ENCODE measurements around the gene RNF217.

Gene RNF217

GRCh38 chr6:125111219-125111983 lies 149.2 kb downstream of the RNF217 start:
- no peak for TF ChIP-seq POLR2AphosphoS5 (IDR thresholded peaks at IDR 0.05; ENCODE audit: low read depth)
- TF ChIP-seq GABPA (IDR thresholded peaks at IDR 0.05; ENCODE audit: low read depth): no peak
- TF ChIP-seq REST (IDR thresholded peaks at IDR 0.05; ENCODE audit: insufficient replicate concordance, low read depth): no peak
- TF ChIP-seq CTCF (IDR thresholded peaks at IDR 0.05; ENCODE audit: insufficient read depth, low read length): no peak
- TF ChIP-seq SPI1 (IDR thresholded peaks at IDR 0.05; ENCODE audit: borderline replicate concordance, low read depth): no peak
- H3K4me3 ChIP-seq (replicated peaks; ENCODE audit: insufficient read depth, low read length): no peak overlapping the region
- DNase-seq (ENCODE audit: low read depth in 1 of 2, low spot score in 1 of 2): no peak
- H3K27ac ChIP-seq (replicated peaks): no peak overlapping the region
- H3K27me3 ChIP-seq (ENCODE audit: insufficient read depth, poor library complexity, severe bottlenecking): no peaks in the 10 kb centered on the region

GRCh38 chr6:125112934-125113333 lies 150.7 kb downstream of the RNF217 start:
- Histone ChIP-seq H3K27me3 (ENCODE audit: insufficient read depth, poor library complexity, severe bottlenecking) (no peaks in the 10 kb centered on the region), H3K27ac (replicated peaks) (no peak overlapping the region), H3K4me3 (replicated peaks; ENCODE audit: insufficient read depth, low read length) (no peak overlapping the region)
- no peak for DNase-seq (ENCODE audit: low read depth in 1 of 2, low spot score in 1 of 2)
- TF ChIP-seq POLR2AphosphoS5 (IDR thresholded peaks at IDR 0.05; ENCODE audit: low read depth) (no peak), REST (IDR thresholded peaks at IDR 0.05; ENCODE audit: insufficient replicate concordance, low read depth) (no peak), CTCF (IDR thresholded peaks at IDR 0.05; ENCODE audit: insufficient read depth, low read length) (no peak), SPI1 (IDR thresholded peaks at IDR 0.05; ENCODE audit: borderline replicate concordance, low read depth) (no peak), GABPA (IDR thresholded peaks at IDR 0.05; ENCODE audit: low read depth) (no peak)

- no peak overlapping the region for H3K27ac ChIP-seq (replicated peaks)
- no peaks in the 10 kb centered on the region for H3K27me3 ChIP-seq (ENCODE audit: insufficient read depth, poor library complexity, severe bottlenecking)
- no peak overlapping the region for H3K4me3 ChIP-seq (replicated peaks; ENCODE audit: insufficient read depth, low read length)
- peak in 1 of 2 experiments; percentile 17 for DNase-seq (ENCODE audit: low read depth in 1 of 2, low spot score in 1 of 2)
- TF ChIP-seq CTCF (IDR thresholded peaks at IDR 0.05; ENCODE audit: insufficient read depth, low read length): peak; percentile 68
- TF ChIP-seq REST (IDR thresholded peaks at IDR 0.05; ENCODE audit: insufficient replicate concordance, low read depth): no peak
Measured at GRCh38 chr6:125114248-125114858, 152.1 kb downstream of the RNF217 start.
